Endothelial cell of umbilical vein (primary cell): Measurements from ENCODE around the gene PIK3R2.

ENCODE experiments used
- CTCF ChIP-seq, 2 donors: IDR thresholded peaks; 1 replicate in 1 of 2; 2 replicates in 1 of 2; pipeline ENCODE4 v1.5.1; 2011; ENCODE audit warnings: low read length in 2 of 2, mild to moderate bottlenecking in 2 of 2, moderate library complexity in 2 of 2, control low read depth in 1 of 2, inconsistent platforms in 1 of 2, low read depth in 1 of 2; ENCODE audit not compliant: insufficient read depth in 1 of 2; ENCODE audit errors: extremely low read depth in 1 of 2
- EZH2 ChIP-seq: IDR thresholded peaks from 2 replicates; pipeline ENCODE4 v1.6.1; 2012; ENCODE audit warnings: borderline replicate concordance, low read depth, mild to moderate bottlenecking, moderate library complexity, low read length, inconsistent platforms; ENCODE audit not compliant: severe bottlenecking
- FOS ChIP-seq: IDR thresholded peaks from 2 replicates; pipeline ENCODE4 v1.6.1; 2011; ENCODE audit warnings: mild to moderate bottlenecking, low read length, moderate library complexity, borderline replicate concordance; ENCODE audit not compliant: insufficient read depth

DNA sequence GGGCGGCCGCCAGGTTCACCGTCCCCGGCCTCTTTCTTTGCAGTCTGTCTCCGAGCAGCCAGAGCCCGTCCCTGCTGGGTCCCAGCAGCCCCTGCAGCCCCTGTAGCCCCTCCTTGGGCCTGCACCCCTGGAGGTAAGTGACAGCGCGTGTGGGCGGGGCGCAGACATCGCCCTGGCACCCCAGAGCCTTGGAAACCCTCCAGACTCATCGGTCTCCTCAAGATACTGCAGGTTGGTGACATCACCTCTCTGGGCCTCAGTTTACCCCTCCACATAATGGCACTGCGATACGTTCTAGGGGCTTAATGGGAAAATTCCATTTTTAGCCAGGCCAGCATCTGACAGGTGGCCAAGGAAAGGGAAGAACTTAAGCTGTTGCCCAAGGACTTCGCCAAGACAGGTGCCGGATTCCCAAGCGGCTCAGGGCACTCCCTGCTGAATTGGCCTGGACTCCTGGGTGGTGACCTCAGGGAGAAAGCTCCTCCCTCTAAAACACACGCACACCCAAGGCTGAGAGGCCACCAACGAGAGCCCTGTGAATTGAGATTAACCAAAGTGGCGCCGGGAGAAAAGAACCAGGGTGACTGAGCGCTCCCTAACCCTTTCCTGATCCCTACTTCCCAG is 42.2 kb upstream of the PIK3R2 start:
- TF ChIP-seq CTCF (IDR thresholded peaks at IDR 0.05; ENCODE audit: extremely low read depth in 1 of 2, insufficient read depth in 1 of 2, low read depth in 1 of 2, low read length in 2 of 2) (no peak), FOS (no peak), EZH2 (no peak)
